Measurements from ENCODE around the gene ZFYVE19.

The ZFYVE19 gene

DNA sequence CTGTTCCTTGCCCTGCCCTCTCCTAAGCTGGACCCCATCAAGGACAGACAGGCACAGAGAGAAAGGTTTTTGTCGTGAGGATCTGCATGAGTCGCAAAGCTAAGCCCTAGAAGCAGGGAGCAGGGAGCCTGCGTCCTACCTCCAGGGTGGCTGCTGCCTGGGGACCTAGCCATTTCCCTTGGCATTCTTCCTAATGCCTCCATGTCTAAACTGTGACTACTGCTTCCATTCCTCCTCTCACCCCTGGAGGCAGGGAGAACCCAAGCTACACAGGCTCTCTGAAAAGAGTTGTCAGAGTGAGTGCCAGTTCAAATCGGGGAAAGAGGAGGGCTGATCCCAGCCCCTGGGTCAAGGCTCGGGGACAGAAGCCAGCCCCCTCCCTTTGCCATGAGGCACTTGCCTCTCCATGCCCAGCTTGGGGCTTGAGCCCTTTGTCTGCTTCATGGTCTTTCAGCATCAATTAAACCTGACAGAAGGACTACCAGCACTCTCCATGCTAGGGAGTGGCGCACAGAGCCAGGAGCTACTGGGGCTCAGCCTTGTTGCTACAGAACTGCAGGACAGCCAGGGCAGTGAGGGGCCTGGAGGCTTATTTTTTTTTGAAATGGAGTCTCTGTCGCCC, 40.6 kb upstream of the ZFYVE19 start:
- H3K27ac ChIP-seq: peak overlapping the region in 1 of 2 donors; percentile 85
- no peak for DNase-seq (ENCODE audit: low spot score)
- TF ChIP-seq, protein P1, sequence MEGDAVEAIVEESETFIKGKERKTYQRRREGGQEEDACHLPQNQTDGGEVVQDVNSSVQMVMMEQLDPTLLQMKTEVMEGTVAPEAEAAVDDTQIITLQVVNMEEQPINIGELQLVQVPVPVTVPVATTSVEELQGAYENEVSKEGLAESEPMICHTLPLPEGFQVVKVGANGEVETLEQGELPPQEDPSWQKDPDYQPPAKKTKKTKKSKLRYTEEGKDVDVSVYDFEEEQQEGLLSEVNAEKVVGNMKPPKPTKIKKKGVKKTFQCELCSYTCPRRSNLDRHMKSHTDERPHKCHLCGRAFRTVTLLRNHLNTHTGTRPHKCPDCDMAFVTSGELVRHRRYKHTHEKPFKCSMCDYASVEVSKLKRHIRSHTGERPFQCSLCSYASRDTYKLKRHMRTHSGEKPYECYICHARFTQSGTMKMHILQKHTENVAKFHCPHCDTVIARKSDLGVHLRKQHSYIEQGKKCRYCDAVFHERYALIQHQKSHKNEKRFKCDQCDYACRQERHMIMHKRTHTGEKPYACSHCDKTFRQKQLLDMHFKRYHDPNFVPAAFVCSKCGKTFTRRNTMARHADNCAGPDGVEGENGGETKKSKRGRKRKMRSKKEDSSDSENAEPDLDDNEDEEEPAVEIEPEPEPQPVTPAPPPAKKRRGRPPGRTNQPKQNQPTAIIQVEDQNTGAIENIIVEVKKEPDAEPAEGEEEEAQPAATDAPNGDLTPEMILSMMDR (IDR thresholded peaks at IDR 0.05): no peak
- peak overlapping the region; percentile 73 for H3K4me3 ChIP-seq

DNA sequence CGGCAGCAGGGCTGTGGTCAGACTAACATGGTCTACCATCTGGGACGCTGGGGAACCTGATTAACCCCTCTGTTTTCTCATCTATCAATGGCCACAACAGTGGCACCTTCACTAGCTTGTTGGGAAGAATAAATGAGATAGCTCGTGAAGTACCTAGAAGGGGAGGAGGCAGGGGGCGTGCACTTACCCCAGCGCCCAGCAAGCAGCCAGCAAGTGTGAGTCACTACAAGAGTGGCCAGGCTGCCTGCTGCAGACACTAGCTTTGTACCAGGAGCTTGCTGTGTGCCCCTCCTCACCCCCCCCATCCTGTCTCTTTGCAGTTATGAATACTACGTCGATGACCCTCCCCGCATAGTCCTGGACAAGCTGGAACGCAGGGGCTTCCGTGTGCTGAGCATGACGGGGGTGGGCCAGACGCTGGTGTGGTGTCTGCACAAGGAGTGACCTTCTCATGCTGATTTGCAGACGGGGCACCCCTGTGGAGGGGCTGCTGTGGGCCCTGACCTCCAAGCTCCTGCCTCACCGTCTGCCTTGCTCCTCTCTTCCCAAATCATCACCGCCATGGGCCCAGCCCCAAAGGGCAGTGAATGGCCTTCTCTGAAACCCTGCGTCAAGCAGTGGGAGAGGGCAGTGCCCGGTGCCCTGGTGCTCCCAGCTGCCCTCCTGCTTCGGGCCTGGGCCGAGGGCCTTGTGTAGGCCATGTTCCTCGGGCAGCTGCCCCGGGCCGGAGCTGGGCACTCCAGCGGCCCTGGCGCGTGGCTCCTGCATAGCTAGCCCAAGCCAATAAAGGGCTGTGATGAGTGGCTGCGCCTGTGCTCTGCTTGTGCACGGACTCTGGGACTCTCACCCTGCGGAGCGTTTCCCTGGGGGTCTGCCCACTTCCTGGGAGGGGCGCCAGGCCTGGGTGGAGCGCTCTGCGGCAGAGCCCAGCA, 39.7 kb upstream of the ZFYVE19 start:
- Histone ChIP-seq H3K27ac (no peak overlapping the region), H3K4me3 (no peak overlapping the region)
- TF ChIP-seq, protein P1 (IDR thresholded peaks at IDR 0.05): no peak
- DNase-seq (ENCODE audit: low spot score): no peak

DNA sequence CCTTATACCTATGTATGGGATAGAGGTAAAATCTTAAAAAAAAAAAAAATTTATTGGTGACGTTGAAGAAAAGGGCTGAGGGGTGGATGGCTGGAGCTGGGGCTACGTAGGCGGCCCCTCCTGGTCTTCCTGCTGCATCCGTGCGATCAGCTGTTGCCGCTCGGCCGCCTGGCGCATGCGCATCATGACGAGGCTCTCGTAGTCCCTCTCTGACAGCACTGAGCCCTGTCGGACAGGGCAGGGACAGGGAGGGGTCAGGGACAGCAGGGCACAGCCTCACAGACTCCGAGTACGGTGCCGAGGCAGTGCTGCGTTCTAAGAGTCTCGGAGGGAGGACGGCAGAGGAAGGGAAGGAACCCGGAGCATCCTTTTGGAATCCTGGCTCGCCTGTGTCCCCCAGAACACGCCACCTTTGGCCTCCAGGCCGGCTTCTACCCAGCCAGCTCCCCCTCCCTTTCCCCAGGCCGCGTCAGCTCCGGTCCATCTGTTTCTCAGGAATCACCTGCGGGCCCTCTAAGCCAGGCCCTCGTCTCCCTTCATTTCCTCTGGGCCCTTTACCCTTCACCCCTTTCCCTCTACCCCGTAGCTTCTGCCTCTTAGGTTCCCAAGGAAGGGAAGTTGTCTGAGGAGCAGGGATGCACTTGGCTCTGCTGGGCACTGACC, 38.9 kb upstream of the ZFYVE19 start:
- Histone ChIP-seq H3K4me3 (no peak overlapping the region), H3K27ac (no peak overlapping the region)
- TF ChIP-seq, protein P1 (IDR thresholded peaks at IDR 0.05): no peak
- DNase-seq (ENCODE audit: low spot score): no peak

DNA sequence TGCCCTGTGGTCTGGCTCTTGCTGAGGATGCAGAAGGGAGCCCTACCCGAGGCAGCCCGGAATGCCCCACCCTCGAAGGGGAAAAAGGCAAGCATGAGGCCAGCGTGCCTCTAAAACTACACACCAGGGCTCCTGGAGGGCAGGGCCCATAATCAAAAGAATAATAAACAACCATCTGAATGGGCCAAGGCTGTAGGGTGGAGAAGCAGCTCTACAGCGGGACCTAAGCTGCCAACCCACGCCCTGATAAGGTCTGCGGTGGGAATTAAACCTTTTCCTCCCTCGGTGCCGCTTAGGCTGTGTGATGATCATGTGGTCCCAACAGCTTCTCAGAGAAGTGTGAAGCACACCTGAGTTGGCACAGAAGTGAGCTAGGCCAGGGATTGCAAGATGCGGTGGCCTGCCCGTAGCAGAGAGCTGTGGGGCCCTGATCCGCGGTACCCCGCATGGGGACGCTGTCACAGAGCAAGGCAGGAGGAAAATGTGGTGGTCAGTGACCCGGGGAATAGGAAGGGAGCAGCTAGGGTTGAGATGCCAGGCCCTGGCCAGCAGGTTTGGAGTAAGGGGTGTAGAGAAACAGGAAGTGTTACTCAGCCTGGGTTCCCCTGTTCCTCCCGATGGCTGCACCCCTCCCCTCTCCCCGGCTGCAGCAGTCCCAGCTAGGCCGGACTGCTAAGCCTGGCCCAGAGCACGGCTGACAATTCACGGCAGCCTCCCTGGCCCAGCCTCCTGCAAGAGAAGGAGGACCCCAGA, 38.2 kb upstream of the ZFYVE19 start:
- no peak overlapping the region for H3K4me3 ChIP-seq
- H3K27ac ChIP-seq: peak overlapping the region in 1 of 2 donors; percentile 51
- TF ChIP-seq, protein P1 (IDR thresholded peaks at IDR 0.05): no peak
- DNase-seq (ENCODE audit: low spot score): no peak

DNA sequence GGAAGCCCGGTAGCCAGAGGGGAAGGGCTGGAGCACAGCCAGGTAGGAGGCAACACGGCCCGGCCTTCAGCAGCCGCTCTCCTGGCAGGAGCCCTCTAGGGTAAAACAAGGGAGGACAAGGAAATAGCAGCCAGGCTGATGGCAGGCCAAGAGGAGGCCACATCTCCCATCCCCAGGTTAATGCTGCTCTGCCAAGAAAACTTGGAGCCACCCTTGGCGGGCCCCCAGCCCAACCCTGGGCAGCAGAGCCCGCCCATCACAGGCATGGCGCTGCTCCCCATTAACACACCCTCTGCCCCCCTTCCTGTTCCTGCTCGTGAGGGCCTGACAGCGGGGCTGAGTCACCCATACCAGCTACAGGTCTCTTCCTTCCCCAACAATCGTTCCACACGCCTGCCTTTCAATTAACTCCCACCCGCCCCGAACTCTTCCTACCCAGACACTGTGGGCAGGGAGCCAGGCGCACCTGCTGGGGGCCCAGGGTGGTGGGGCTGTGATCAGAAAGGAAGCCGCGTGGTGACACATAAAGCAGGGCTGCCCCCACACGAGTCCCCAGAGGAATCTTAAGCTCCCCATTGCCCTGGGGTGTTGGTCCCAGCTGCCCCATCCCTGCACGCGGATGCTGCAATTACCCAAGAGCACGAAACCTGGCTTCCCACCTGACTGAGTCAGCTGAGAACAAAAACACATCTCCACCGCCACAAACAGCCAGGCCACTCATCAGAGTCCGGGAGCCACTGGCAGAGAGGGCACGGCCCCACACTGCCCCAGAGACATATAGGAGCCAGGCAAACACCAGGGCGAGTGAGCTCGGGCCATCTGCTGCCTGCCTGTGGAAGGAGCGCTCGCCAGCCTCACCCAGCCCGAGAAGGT, 37.4 kb upstream of the ZFYVE19 start, which contains the start of gene C15orf62:
C15orf62 (plus strand) TSS at position 707 of the 873 bp plus-strand sequence. CDS start 516 bp downstream, outside the sequence.
- no peak within 1 kb of the TSS for H3K4me3 ChIP-seq
- DNase-seq (ENCODE audit: low spot score): no peak
- H3K27ac ChIP-seq: peak within 1 kb of the TSS in 1 of 2 donors; percentile 51
- TF ChIP-seq, protein P1 (IDR thresholded peaks at IDR 0.05): no peak

All from coronary artery (tissue), 2 donors.